ENCODE data around the gene MED27.

The MED27 gene

DNA sequence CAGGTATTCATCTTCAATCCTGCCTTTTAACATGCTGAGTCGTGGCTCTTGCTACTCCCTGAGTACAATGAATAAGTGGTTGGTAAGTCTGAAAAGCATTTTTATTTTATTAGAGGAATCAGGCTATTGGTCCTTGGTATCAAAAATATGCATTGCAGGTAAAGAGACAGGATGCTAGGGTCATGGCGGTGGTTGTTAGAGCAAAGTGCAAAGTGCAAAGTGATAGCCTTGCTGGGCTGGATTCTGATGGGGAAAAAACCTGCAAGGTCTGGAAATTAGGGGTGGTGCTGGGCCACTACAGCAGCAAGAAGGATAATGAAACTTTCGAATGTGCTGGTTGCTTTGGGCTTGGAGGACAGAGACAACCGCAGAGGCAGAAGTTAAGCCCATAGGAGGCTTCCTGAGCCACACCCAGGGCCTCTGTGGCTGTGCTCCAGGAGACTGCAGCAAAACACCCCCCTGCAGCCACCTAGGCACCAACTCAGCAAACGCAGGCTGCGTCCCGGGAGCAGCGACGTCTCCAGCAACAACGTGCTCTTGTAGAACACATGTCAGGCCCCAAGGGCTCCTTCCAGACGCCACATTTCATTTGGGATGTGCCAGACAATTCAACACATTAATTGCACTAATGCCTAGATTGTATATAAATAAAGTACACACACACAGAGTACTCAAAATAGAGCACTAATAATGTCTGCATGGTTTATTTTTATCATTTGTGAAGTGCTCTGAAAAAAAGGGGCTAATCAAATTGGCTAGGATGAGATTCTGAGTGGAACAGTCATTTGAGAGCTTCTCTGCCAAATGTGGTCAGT lies 190.0 kb downstream of the MED27 start:
- DNase-seq (ENCODE audit: extremely low read depth in 1 of 2, low read depth in 1 of 2) = no peak

DNA sequence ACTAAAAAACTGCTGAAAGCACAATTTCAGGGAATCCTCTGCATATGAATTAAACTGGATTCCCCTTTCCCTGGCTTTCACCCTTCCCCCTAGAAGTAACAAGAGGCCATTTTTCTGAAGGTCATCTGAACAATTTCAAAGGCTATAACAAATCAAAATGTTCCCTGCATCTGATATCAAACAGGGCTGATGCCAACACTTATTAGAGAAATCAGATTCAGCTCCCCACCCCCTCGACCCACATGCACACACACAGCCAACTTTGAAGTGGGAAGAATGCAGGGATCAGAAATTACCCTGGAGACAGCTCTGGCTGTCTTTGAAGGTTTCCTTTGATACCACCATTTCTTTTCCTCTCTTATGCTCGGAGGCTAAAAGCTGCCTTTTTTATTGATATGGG lies 190.7 kb downstream of the MED27 start:
- no peak for DNase-seq (ENCODE audit: extremely low read depth in 1 of 2, low read depth in 1 of 2)

DNA sequence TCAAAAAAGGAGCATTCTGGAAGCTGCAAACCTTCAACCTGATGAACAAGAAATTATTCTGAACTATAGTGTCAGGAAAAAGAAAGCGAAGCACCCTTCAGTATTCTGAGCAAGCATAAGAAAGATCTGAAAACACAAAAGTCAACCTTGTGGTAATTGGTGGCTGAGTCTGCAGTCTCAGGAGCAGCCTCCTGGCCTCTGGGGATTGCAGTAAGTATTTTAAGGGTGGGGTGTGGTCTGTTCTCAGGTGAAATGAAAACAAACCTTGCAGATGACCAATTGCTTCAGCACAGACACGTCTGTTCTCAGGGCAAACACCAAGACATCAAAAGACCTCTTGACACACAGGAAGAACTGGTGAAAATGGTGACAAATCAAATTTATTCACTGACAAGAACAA lies 192.0 kb downstream of the MED27 start:
- DNase-seq (ENCODE audit: extremely low read depth in 1 of 2, low read depth in 1 of 2) = no peak

DNA sequence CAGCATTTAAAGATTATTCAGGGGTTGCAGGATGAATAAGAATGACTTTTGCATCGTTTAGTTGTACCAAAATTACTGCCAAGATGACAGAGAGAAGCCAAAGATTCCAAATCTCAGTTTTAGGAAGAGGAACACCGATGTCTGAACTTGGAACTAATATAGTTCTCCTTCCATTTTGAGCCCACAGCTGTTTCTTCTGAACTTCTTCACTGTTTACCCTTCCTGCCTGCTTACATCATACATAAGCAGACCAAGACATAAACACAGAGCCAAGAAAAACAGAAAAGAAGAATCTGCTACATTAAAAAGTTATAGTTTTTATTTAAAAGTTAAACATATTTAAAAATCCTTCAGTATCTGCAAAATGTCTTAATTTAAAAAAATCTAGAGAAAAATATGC lies 192.8 kb downstream of the MED27 start:
- no peak for DNase-seq (ENCODE audit: extremely low read depth in 1 of 2, low read depth in 1 of 2)

DNA sequence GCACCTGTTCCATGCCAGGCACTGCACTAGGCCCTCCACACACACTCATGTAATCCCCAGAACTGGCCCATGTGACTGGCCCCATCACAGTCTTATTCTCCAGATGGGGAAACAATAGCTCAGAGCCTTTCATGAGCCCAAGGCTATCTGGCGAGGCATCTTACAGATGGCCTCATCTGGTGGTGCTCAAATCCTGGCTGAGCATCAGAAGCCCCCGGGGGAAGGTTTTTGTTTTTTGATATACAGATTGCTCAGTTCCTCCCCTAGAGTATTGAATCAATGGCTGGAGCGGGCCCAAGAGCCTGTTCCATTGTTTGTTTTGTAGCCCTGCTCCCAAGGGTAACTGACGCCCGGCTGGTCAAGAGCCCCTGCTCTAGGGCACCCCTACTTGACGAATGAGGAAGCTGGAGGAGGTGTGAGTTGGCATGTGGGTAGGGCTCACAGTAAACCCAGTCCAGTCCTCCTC lies 194.5 kb downstream of the MED27 start:
- DNase-seq (ENCODE audit: extremely low read depth in 1 of 2, low read depth in 1 of 2) = no peak

DNA sequence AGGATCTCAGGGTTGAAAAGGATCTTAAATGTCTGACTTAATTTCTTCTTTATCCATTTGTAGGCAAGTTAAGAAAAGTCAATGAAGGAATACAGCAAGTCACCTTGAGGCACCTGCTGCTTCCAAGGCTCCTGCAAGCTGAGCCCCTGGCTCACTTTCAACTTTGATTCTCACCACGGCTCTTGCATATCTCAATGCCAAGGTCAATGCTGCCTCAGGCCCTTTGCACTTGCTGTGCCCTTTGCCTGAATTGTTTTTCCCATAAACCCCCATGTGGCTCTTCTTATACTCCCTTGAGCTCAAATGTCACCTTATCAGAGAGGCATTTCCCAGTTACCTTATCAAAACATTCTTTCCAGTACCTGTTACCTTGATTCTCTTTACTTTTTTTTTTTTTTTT lies 195.4 kb downstream of the MED27 start:
- no peak for DNase-seq (ENCODE audit: extremely low read depth in 1 of 2, low read depth in 1 of 2)

DNA sequence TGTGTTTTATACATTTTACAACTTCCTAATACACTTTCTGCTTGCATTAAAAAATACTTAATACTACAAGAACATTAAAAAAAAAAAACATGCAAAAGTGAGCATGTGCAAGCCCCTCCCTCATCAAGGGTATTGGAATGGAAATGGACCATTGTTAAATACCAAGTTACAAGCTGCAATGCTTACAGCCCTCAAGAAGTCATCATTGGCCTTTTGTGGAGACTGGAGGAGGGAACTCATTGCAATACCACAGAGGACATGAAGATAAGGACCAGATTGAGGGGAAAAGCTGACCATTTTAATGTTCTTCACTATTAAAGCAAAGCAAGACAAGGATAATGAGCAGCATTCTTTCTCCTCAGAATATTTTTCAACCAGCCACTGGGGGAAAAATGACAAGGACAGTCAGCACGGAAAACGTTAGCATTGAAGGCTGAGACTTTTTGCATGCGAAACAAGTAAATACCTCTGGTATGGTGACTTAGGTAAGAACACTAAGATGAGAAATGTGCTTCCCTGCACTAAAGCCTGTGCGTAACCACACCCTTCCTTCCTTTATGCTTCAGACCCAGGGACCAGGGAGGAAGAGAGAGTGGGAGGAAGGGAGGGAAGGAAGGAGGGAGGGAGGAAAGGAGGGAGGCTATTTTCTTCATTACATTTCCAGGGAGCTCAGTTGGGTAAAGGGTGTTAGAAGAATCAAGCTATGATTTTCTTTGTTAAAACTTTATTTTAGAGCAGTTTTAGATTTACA lies 198.7 kb downstream of the MED27 start:
- DNase-seq (ENCODE audit: extremely low read depth in 1 of 2, low read depth in 1 of 2) = no peak

DNA sequence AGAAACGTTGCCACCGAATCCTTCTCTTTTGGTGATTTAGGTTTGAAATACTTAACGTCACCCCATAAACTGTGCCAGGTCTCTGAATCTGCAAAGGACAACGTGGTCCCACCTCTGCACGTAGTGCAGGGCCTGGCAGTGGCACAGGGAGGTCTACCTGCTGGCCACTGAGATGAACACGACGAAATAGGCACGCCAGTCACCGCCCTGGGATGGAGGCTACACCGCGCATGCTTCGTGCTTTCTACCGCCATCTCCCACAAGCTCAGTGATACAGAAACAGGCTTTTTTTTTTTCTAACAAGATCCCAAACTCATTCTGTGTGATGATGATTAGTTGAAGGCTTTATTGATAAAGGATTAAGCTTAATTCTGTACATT lies 199.8 kb downstream of the MED27 start:
- DNase-seq (ENCODE audit: extremely low read depth in 1 of 2, low read depth in 1 of 2) = no peak

DNA sequence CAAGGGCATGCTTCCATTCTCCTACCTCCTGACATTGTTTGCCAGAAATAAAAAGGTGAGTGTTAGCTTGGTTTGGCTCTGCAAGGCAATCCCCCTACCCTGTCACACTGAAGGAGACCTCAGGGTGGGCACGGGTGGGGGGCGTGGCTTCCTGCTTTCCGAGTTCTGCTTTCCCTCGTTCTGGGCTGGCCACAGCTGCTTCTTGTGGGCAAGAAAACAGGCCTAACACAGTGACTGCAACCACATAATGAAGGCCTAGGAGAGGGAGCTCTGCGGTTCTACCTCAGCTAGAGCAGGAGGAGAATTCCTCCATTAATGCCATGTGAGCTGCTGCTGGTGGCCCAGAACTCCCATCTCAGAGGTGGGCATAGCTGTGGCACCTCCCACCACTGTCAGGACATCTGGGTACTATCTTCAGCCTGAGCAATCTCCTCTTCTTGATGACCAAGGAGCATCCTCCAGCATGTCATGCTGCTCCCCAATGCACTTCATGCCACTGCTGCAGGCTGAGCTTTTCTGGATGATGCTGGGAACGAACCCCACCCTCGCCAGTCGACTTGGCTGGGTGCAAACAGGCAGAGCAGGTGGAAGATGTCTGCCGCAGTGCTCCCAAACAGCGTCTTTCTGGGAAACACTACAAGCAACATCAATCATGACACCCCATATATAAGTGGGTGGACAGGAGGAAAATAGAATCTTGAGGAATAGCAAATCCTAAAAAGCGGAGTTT lies 200.3 kb downstream of the MED27 start:
- no peak for DNase-seq (ENCODE audit: extremely low read depth in 1 of 2, low read depth in 1 of 2)

DNA sequence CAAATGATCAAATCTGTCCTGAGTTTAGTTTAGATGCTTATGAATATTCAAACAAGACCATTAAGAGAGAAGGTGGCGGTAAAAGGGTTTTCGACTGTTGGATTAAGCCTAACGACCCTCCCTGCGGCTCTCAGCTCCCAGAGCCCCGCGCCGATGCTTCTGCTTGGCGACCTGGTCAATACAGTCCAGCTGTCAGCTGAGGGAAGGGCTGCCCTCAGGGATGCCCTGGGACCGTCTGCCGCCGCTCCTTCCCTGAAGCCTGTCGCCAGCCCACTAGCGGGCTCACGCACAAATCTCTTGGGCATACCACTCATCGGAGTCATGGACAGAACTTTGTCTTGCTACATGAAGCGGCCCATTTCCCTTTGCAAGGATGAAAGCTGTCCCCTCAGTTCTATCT lies 203.2 kb downstream of the MED27 start:
- DNase-seq (ENCODE audit: extremely low read depth in 1 of 2, low read depth in 1 of 2) = no peak

DNA sequence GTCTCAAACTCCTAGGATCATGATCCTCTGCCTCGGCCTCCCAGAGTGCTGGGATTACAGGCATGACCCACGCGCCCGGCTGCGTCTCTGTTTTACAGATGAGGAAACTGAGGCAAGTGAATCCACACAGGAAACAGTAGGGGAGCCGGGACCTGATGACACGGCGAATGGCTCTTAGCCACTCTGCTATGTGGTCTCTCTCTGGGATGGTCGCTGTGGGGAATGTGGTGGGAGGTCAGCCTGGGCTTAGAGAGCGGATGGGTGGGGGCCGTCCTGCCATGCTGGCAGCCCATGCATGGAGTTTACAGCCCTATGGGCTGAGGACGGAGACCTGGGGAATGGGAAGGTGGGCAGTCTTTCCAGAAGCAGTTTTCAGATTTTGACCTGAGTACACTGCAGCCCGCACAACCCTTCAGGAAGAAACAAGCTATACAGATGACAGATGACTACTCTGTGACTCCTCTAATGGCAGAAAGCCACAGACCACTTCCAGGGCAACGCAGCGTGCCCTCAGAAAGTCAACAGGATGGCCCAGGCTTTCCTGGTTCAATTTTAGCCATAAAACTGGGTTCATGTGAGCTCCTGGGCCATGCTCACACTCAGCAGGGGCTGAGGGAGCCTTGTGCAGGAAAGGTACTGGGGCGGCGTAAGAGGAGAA lies 203.7 kb downstream of the MED27 start:
- no peak for DNase-seq (ENCODE audit: extremely low read depth in 1 of 2, low read depth in 1 of 2)

DNA sequence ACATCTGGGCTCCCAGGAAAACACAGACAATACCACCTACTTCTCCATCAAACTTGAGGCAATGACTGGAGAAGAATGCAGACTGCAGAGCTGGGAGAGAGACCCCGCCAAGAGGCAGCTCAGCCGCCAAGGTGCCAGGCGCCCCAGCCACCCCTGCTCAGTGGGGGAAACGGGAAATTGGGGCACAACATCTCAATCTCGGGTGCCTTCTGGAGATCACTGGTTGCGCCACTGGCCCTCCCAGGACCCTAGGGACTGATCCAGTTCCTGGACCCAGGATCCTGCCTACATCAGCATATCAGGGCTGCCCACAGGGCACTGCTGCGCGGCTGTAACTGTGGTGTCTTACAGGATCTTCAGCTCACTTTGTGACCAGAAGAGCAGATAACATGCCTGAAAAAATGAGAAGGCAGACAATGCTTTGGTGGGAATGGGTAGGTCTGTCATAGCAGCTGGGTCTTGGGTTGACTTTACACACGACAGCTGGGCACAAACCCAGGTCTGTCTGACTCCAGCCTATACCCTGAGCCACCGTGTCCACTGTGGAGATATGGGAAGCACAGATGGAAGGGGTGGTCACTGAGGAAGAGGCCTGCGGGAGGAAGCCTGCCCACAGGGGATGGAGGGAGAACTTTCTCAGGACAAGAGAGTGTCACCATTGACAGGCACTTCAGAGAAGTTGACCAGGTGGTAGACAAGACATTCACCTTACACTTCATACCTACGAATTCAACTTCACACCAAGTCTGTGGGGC lies 204.6 kb downstream of the MED27 start:
- no peak for DNase-seq (ENCODE audit: extremely low read depth in 1 of 2, low read depth in 1 of 2)

DNA sequence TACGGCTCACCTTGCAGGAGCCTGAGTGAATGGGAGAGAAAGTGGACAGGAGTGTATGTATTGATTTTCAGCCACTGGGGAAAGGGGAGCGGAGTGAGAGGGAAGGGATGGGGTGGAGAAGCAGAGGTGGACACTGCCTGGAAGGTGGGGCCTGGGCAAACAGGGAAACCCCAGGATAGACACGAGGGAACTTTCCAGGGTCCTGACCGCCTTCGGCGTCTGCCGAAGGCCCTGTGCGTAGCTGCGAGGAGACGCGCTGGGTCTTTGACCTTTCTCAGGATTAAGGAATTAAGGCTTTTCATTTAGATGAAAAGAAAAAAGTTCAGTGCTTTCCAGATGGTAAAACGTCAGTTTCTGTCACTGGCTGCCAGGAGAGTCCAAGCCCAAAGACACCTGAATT lies 205.2 kb downstream of the MED27 start:
- DNase-seq (ENCODE audit: extremely low read depth in 1 of 2, low read depth in 1 of 2) = no peak

DNA sequence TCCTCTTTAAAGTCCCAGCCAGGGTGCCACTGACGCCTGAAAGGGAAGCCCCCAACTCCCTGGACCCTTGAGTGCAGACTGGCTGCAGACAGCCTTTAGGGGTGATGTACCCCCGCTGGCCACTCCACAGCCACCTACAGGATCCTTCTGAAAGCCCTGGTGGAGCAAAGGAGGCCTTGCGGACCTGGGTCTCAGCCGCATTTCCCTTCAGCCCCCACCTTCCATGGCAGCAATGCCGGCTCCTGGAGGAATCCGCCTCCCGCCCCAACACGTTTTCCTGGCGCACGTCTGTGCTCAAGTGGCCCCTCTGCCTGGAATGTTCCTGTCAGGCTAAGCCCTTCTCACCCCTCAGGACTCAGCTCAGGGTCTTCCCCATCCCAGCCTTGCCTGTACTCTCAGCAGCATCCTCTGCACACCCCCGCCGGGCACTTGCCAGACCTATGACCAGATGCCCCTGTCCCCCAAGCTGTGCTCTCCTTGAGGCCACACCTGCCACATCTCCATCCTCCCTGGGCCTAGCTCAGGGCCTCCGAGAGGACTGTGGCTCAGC lies 205.7 kb downstream of the MED27 start:
- no peak for DNase-seq (ENCODE audit: extremely low read depth in 1 of 2, low read depth in 1 of 2)

DNA sequence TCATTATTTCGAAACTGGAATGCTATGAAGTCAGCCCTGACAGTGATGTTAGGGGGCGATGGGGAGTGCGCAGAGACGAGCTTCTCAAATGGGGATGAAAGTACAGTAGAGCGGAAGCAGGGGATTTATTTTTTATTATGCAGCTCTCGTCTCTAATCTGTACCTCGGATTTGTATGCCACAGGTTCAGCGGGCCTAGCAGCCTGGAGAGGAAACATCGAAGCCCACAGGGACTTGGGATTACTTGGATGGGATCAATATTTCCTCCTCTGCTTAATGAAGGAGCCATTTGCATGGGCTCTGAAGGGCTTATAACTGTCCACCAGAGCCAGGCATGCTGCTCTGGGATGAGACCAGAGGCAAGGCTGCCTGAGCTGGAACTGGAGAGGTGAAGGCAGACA lies 206.3 kb downstream of the MED27 start:
- DNase-seq (ENCODE audit: extremely low read depth in 1 of 2, low read depth in 1 of 2) = no peak

DNA sequence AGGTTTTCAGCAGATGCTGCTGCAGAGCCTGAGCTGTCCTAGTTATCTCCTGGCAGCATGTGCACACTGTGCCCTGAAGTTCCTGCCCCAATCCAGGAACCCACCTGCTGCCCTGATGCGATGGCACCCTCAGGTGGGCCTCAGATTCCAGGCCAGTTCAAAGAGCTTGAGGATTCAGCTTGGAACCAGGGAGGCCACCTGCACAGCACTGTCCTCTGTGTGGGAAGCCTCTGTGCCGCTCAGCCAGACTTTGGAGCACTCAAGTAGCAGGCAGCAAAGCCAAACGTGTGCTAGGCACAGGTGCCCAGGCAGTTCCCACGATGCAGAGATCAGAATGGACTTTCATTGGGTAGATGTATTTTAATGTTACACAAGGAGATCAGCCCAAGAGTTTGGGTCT lies 207.0 kb downstream of the MED27 start:
- no peak for DNase-seq (ENCODE audit: extremely low read depth in 1 of 2, low read depth in 1 of 2)

DNA sequence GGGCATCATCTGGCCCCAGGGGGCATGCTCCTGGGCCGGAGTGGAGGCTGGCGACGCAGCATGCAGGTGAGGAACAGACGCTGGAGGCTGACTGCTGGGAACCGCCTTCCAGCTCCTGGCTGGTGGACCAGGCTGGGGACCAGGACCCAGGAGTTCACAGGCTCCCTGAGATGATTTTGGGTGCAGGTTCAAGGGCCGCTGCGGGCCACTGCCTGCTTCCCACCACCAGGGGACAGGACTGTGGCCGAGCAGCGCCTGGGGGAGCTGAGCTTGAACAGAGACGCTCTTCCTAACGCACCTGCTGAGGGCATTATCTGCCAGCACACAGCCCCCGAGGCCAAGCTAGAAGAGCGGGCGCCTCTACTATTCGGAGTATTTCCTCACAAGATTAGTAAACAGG lies 207.7 kb downstream of the MED27 start:
- DNase-seq (ENCODE audit: extremely low read depth in 1 of 2, low read depth in 1 of 2) = no peak

DNA sequence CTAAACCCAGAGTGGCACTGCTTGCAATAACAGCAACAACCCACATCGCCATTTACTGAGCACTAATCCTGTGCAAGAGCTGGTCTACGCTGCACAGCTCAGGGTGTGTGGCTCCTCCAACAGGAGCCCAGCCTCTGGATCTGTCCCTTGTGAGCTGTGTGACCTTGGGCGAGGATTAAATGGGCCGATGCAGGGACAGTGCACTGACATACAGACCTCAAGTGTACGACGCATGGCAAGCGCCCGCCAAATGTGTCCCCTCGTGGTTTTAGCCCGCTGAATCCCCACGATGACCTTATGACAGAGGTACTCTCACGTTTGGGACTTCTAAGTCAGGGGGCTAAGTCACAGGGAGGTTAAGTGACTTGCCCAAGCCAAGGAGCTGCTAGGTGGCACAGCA lies 209.5 kb downstream of the MED27 start:
- DNase-seq (ENCODE audit: extremely low read depth in 1 of 2, low read depth in 1 of 2) = no peak

DNA sequence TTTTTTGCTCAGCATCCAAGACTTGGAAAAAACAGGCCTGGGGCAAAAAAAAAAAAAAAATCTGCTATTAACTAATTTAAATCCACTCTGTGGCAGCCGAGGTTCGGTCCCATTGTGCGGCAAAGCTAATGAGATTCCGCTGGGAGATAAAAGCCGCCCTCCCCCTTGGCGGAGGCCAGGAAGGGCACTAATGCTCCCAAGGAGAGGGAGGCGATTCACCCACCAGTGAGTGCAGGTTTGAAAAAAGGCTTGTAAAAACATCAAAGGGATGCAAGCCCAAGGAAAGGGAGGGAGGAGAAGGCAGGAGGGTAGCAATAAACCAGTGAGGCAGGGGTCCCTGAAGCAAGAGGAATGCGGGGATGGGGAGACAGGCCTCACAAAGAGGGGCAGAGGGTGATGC lies 210.3 kb downstream of the MED27 start:
- DNase-seq (ENCODE audit: extremely low read depth in 1 of 2, low read depth in 1 of 2) = no peak

DNA sequence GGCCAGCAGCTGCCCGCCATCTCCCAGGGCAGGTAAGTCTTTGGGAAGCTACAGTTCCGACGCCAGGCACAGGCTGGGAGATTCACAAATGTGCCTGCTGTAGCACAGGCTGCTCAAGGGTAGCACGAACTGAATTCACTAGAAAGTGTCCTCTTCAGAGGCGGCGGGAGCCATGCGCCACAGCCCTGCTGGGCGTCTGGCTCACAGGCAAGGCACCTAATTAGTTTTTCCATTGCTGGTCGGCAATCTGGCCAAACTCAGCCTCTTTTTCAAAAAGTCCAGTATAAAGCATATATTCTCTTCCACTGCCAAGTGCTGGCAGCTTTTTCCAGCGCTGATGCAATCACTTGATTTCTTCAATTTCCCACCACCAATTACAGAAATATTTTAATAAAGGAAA lies 210.9 kb downstream of the MED27 start:
- no peak for DNase-seq (ENCODE audit: extremely low read depth in 1 of 2, low read depth in 1 of 2)

All from activated CD8-positive, alpha-beta memory T cell treated with anti-CD3 and anti-CD28 coated beads for 1 hour (primary cell).